ENCODE measurements around the gene SH3GL1. TPM values are rescaled to one million over a fixed set of nuclear protein-coding genes. Genes with fewer than 3 reads are reported as not detected.

SH3GL1 gene
- total and polyA plus RNA-seq, 2 experiments from 2014 or later, result 81.7 to 114 TPM

- no peak overlapping the region for H3K27ac ChIP-seq
- H4K20me1 ChIP-seq (ENCODE audit: insufficient read depth, poor library complexity, severe bottlenecking), result no peaks in the 10 kb centered on the region
- H2AFZ ChIP-seq, result no peak overlapping the region
- no peaks in the 10 kb centered on the region for H3K27me3 ChIP-seq
- H3K4me1 ChIP-seq (ENCODE audit: insufficient read depth), result peaks cover 15% of the 10 kb centered on the region
- DNase-seq (ENCODE audit: low spot score), result no peak
- H3K4me2 ChIP-seq, result no peak overlapping the region
- H3K4me3 ChIP-seq, result no peak overlapping the region
- no peaks in the 10 kb centered on the region for H3K9me2 ChIP-seq (replicated peaks; ENCODE audit: insufficient read depth)
- WGBS (ENCODE audit: low lambda C conversion rate, missing lambda C conversion rate), result 97% methylated on average over 3 of the region's 3 CpGs
- no peaks in the 10 kb centered on the region for H3K9me3 ChIP-seq (ENCODE audit: low read depth)
- H3K79me2 ChIP-seq, result peaks cover 12% of the 10 kb centered on the region
- TF ChIP-seq EZH2phosphoT487 (IDR thresholded peaks at IDR 0.05; ENCODE audit: low read depth, severe bottlenecking, unreplicated experiment), result no peak
- no peak for TF ChIP-seq EZH2 (IDR thresholded peaks at IDR 0.05; ENCODE audit: borderline replicate concordance)
- TF ChIP-seq, protein P1, sequence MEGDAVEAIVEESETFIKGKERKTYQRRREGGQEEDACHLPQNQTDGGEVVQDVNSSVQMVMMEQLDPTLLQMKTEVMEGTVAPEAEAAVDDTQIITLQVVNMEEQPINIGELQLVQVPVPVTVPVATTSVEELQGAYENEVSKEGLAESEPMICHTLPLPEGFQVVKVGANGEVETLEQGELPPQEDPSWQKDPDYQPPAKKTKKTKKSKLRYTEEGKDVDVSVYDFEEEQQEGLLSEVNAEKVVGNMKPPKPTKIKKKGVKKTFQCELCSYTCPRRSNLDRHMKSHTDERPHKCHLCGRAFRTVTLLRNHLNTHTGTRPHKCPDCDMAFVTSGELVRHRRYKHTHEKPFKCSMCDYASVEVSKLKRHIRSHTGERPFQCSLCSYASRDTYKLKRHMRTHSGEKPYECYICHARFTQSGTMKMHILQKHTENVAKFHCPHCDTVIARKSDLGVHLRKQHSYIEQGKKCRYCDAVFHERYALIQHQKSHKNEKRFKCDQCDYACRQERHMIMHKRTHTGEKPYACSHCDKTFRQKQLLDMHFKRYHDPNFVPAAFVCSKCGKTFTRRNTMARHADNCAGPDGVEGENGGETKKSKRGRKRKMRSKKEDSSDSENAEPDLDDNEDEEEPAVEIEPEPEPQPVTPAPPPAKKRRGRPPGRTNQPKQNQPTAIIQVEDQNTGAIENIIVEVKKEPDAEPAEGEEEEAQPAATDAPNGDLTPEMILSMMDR (IDR thresholded peaks at IDR 0.05; ENCODE audit: poor library complexity), result no peak
- H3K36me3 ChIP-seq (replicated peaks; ENCODE audit: insufficient read depth, low read depth), result no peaks in the 10 kb centered on the region
Measured at GRCh38 chr19:4413588-4413987, 13.2 kb upstream of the SH3GL1 start.

DNA sequence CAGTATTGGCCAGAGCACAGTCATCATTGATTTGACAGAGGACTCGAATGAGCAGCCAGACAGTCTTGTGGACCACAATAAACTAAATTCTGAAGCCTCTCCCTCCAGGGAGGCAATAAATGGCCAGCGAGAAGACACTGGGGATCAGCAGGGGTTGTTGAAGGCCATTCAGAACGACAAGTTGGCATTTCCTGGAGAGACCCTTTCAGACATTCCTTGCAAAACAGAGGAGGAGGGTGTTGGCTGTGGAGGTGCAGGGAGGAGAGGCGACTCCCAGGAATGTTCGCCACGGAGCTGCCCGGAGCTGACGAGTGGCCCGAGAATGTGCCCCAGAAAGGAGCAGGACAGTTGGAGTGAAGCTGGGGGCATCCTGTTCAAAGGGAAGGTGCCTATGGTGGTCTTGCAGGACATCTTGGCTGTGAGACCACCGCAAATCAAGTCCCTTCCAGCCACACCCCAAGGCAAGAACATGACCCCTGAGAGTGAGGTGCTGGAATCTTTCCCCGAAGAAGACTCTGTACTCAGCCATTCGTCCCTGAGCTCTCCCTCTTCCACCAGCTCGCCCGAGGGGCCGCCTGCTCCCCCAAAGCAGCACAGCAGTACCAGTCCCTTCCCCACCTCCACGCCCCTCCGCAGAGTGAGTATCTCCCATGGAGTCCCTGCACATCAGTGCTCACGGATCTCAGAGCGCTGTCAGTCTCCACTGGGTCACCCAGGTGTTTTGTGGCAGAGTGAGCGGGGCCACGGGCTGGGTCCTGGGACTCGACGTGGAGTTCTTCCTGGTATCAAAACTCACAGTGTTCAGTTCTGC, 9.0 kb upstream of the SH3GL1 start:
- Histone ChIP-seq H3K9me3 (ENCODE audit: low read depth) (no peaks in the 10 kb centered on the region), H3K9me2 (replicated peaks; ENCODE audit: insufficient read depth) (no peaks in the 10 kb centered on the region), H4K20me1 (ENCODE audit: insufficient read depth, poor library complexity, severe bottlenecking) (no peaks in the 10 kb centered on the region), H2AFZ (no peak overlapping the region), H3K4me1 (ENCODE audit: insufficient read depth) (no peaks in the 10 kb centered on the region), H3K36me3 (replicated peaks; ENCODE audit: insufficient read depth, low read depth) (no peaks in the 10 kb centered on the region), H3K27ac (no peak overlapping the region), H3K27me3 (no peaks in the 10 kb centered on the region), H3K4me3 (no peak overlapping the region), H3K79me2 (peaks cover 31% of the 10 kb centered on the region), H3K4me2 (no peak overlapping the region)
- TF ChIP-seq, protein P1 (IDR thresholded peaks at IDR 0.05; ENCODE audit: poor library complexity), result no peak
- no peak for TF ChIP-seq EZH2 (IDR thresholded peaks at IDR 0.05; ENCODE audit: borderline replicate concordance)
- no peak for TF ChIP-seq EZH2phosphoT487 (IDR thresholded peaks at IDR 0.05; ENCODE audit: low read depth, severe bottlenecking, unreplicated experiment)
- WGBS (ENCODE audit: low lambda C conversion rate, missing lambda C conversion rate), result 93% methylated on average over 23 of the region's 23 CpGs
- no peak for DNase-seq (ENCODE audit: low spot score)

DNA sequence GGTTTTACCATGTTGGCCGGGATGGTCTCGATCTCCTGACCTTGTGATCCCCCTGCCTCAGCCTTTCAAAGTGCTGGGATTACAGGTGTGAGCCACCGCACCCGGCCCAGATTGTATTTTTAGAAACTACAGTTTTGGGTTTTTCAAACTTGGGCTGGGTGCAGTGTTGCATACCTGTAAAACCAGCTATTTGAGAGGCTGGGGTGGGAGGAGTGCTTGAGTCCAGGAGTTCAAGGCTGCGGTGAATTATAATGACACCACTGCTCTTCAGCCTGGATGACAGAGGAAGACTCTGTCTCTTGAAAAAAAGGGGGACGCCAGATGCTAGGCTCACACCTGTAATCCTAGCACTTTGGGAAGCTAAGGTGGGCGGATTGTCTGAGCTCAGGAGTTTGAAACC, 6.3 kb upstream of the SH3GL1 start:
- Histone ChIP-seq H2AFZ (no peak overlapping the region), H4K20me1 (ENCODE audit: insufficient read depth, poor library complexity, severe bottlenecking) (no peaks in the 10 kb centered on the region), H3K27me3 (no peaks in the 10 kb centered on the region), H3K4me2 (no peak overlapping the region), H3K36me3 (replicated peaks; ENCODE audit: insufficient read depth, low read depth) (no peaks in the 10 kb centered on the region), H3K4me1 (ENCODE audit: insufficient read depth) (no peaks in the 10 kb centered on the region), H3K9me2 (replicated peaks; ENCODE audit: insufficient read depth) (no peaks in the 10 kb centered on the region), H3K9me3 (ENCODE audit: low read depth) (no peaks in the 10 kb centered on the region), H3K4me3 (no peak overlapping the region), H3K79me2 (peaks cover 47% of the 10 kb centered on the region), H3K27ac (no peak overlapping the region)
- no peak for DNase-seq (ENCODE audit: low spot score)
- TF ChIP-seq EZH2phosphoT487 (IDR thresholded peaks at IDR 0.05; ENCODE audit: low read depth, severe bottlenecking, unreplicated experiment), result no peak
- TF ChIP-seq, protein P1 (IDR thresholded peaks at IDR 0.05; ENCODE audit: poor library complexity), result no peak
- no peak for TF ChIP-seq EZH2 (IDR thresholded peaks at IDR 0.05; ENCODE audit: borderline replicate concordance)
- whole genome bisulfite sequencing (ENCODE audit: low lambda C conversion rate, missing lambda C conversion rate), result over 99% methylated on average over 7 of the region's 7 CpGs

Measured in hepatocyte (in vitro differentiated cells).